NT2/D1 (cell line): ENCODE results near the gene PRKAG2.

Experiments used
- SUZ12 ChIP-seq: IDR thresholded peaks from 2 replicates; pipeline ENCODE4 v1.6.1; 2011; ENCODE audit not compliant: insufficient read length, insufficient read depth; ENCODE audit errors: extremely low read depth
- YY1 ChIP-seq: IDR thresholded peaks from 2 replicates; pipeline ENCODE4 v1.6.1; 2011; ENCODE audit not compliant: insufficient read length, insufficient read depth
- ZNF274 ChIP-seq: IDR thresholded peaks from 2 replicates; pipeline ENCODE4 v1.6.1; 2011; ENCODE audit warnings: mild to moderate bottlenecking, low read depth, low read length

DNA sequence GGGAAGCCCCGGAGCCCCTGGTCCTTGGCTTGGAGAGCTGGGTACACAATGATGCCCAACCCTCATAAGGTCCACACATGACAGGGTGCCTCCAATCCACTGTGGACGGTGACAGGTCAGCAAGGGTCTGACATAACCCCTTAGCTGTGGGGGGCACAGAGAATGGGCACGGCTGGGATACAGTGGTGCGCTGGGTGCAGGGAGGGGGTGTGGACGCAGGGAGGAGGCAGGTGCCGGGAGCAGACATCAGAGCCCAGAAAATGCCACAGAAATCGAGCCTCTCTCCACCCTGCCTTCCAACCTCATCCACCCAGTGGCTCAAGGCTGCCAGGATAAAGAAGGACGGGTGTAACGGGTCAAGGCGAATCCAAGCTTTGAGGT is 179.4 kb downstream of the PRKAG2 start:
- TF ChIP-seq ZNF274, result no peak
- no peak for TF ChIP-seq YY1
- TF ChIP-seq SUZ12, result no peak
